CD4-positive, alpha-beta T cell (primary cell): ENCODE results near the gene SPIB. TPM values are rescaled to one million over a fixed set of nuclear protein-coding genes. Genes with fewer than 3 reads are reported as not detected.

Experiments used
- ATAC-seq: fragments of 200-7000 bp; cut with Tn5 transposase; one replicate; pipeline ENCODE4 v1.10.0; 2022; ENCODE audit warnings: mild to moderate bottlenecking; ENCODE audit not compliant: poor library complexity
- CTCF ChIA-PET: fragments of 350-600 bp; sonication (Branson Sonifier 250); formaldehyde crosslinking; loops from one replicate; lab custom pipeline; 2021; ENCODE audit warnings: antibody characterized with exemption, inconsistent platforms; lab: Charles Lee
- POLR2A ChIA-PET: fragments of 350-600 bp; sonication (Branson Sonifier 250); formaldehyde crosslinking; loops from one replicate; lab custom pipeline; 2021; ENCODE audit warnings: antibody characterized with exemption, inconsistent platforms; lab: Charles Lee
- DNase-seq, 14 experiments: peaks; one replicate each; pipeline ENCODE4 v3.0.0-alpha.2; 2013 to 2020; ENCODE audit warnings: mixed read lengths in 2 of 14
- H3K27ac ChIP-seq, 2 donors: one replicate each; pipeline versions ENCODE4 v1.5.1 to v1.7.0; 2013; ENCODE audit warnings: low read length in 2 of 2, low read depth in 1 of 2, mild to moderate bottlenecking in 1 of 2
- H3K27me3 ChIP-seq, 2 experiments: 1 replicate in 1 of 2; 2 replicates in 1 of 2; pipeline versions ENCODE4 v1.6.1 to v1.7.0; 2013; ENCODE audit warnings: low read length in 2 of 2, control low read depth in 1 of 2, mild to moderate bottlenecking in 1 of 2, moderate library complexity in 1 of 2; ENCODE audit not compliant: insufficient read depth in 2 of 2, control insufficient read depth in 1 of 2
- H3K36me3 ChIP-seq: one replicate; pipeline ENCODE4 v1.6.1; 2013; ENCODE audit warnings: low read length, control low read depth; ENCODE audit not compliant: insufficient read depth
- H3K4me1 ChIP-seq: one replicate; pipeline ENCODE4 v1.6.1; 2013; ENCODE audit warnings: low read length, control low read depth; ENCODE audit not compliant: insufficient read depth
- H3K4me3 ChIP-seq: one replicate; pipeline ENCODE4 v1.5.1; 2013; ENCODE audit warnings: mild to moderate bottlenecking, low read length, moderate library complexity
- H3K9me3 ChIP-seq, 2 experiments: 1 replicate in 1 of 2; 2 replicates in 1 of 2; pipeline versions ENCODE4 v1.6.1 to v1.7.0; 2013; ENCODE audit warnings: low read length in 2 of 2, mild to moderate bottlenecking in 2 of 2, control low read depth in 1 of 2, moderate library complexity in 1 of 2; ENCODE audit not compliant: control insufficient read depth in 1 of 2, insufficient read depth in 1 of 2
- H3K27ac Mint-ChIP-seq: one replicate; pipeline ENCODE4 v1.8.0; 2020; ENCODE audit warnings: mixed read lengths
- H3K27me3 Mint-ChIP-seq: one replicate; pipeline ENCODE4 v1.8.0; 2021; ENCODE audit warnings: mixed read lengths
- H3K36me3 Mint-ChIP-seq: one replicate; pipeline ENCODE4 v1.8.0; 2021; ENCODE audit warnings: low read depth, mixed read lengths
- H3K4me1 Mint-ChIP-seq: one replicate; pipeline ENCODE4 v1.8.0; 2021; ENCODE audit warnings: low read depth, mixed read lengths
- H3K4me3 Mint-ChIP-seq: one replicate; pipeline ENCODE4 v1.8.0; 2020; ENCODE audit warnings: mild to moderate bottlenecking, mixed read lengths
- H3K9me3 Mint-ChIP-seq: one replicate; pipeline ENCODE4 v1.8.0; 2020; ENCODE audit warnings: mixed read lengths
- intact Hi-C, 2 experiments: fragments of 100-400 bp; cut with DNase I in 1 of 2; cut with micrococcal nuclease in 1 of 2; formaldehyde crosslinking; loops; one replicate each; pipeline versions ENCODE4 v1.15.1 to v1.9.0; 2023 to 2025; cut with DNase I, micrococcal nuclease
- total RNA-seq, 174 experiments: library from RNA in 2 of 174; stranded (reverse) in 2 of 174; gene quantifications; one replicate each; pipeline ENCODE4 v1.2.3 and lab custom pipeline; 2021 to 2026
- TF ChIP-seq, protein P1 (sequence below): fragments of 200-600 bp; IDR thresholded peaks from one replicate; pipeline ENCODE4 v1.8.0; 2022; ENCODE audit warnings: antibody characterized with exemption, mild to moderate bottlenecking

The SPIB gene
- total RNA-seq, 2 experiments from 2014 or later: 0.42 to 0.52 TPM

DNA sequence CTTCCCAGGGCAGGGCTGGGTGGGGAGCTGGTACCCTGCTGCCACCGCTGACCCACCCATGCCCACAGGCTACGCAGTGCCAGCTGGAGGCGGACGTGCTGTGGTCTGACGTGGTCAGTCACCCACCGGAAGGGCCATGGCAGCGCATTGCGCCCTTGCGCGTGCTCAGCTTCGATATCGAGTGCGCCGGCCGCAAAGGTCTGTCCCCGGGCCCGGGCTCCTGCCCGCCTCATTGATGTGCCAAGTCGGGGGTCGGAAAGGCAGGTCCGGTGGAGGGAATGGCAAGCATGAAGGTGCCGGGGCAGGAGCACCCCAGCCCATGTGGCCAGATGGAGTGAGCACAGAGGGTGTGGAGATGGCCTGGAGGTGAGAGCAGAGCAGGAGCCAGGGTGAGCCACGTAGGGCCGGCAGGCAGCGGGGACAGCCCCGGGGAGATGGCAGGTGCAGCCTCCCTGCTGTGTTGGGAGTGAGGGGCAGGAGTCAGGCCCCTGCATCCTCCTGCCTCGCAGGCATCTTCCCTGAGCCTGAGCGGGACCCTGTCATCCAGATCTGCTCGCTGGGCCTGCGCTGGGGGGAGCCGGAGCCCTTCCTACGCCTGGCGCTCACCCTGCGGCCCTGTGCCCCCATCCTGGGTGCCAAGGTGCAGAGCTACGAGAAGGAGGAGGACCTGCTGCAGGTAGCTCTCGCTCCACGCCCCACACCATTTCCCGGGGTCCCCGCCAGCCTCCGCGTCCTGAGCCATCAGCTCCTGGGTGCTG is 16.0 kb upstream of the SPIB start:
- no peaks in the 10 kb centered on the region for H3K9me3 Mint-ChIP-seq
- Histone ChIP-seq H3K9me3 (no peaks in the 10 kb centered on the region), H3K4me1 (no peaks in the 10 kb centered on the region), H3K36me3 (peaks cover 26% of the 10 kb centered on the region), H3K27ac (no peak overlapping the region), H3K4me3 (no peak overlapping the region), H3K27me3 (no peaks in the 10 kb centered on the region)
- ATAC-seq: no peak
- no peaks in the 10 kb centered on the region for H3K4me1 Mint-ChIP-seq
- TF ChIP-seq, protein P1, sequence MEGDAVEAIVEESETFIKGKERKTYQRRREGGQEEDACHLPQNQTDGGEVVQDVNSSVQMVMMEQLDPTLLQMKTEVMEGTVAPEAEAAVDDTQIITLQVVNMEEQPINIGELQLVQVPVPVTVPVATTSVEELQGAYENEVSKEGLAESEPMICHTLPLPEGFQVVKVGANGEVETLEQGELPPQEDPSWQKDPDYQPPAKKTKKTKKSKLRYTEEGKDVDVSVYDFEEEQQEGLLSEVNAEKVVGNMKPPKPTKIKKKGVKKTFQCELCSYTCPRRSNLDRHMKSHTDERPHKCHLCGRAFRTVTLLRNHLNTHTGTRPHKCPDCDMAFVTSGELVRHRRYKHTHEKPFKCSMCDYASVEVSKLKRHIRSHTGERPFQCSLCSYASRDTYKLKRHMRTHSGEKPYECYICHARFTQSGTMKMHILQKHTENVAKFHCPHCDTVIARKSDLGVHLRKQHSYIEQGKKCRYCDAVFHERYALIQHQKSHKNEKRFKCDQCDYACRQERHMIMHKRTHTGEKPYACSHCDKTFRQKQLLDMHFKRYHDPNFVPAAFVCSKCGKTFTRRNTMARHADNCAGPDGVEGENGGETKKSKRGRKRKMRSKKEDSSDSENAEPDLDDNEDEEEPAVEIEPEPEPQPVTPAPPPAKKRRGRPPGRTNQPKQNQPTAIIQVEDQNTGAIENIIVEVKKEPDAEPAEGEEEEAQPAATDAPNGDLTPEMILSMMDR: no peak
- intact Hi-C loops: no loop called here
- ChIA-PET CTCF (interaction anchor here (1.1 kb wide), 1 partner anchor 34 kb away, joined by 3 read pairs; no protein-coding TSS in a partner anchor), POLR2A (interaction anchor here (1.6 kb wide), 1 partner anchor 18 kb away, joined by 5 read pairs; no protein-coding TSS in a partner anchor)
- H3K36me3 Mint-ChIP-seq: peaks cover 40% of the 10 kb centered on the region
- H3K27me3 Mint-ChIP-seq: no peaks in the 10 kb centered on the region
- H3K27ac Mint-ChIP-seq: no peak overlapping the region
- H3K4me3 Mint-ChIP-seq: no peak overlapping the region
- DNase-seq: no peak

DNA sequence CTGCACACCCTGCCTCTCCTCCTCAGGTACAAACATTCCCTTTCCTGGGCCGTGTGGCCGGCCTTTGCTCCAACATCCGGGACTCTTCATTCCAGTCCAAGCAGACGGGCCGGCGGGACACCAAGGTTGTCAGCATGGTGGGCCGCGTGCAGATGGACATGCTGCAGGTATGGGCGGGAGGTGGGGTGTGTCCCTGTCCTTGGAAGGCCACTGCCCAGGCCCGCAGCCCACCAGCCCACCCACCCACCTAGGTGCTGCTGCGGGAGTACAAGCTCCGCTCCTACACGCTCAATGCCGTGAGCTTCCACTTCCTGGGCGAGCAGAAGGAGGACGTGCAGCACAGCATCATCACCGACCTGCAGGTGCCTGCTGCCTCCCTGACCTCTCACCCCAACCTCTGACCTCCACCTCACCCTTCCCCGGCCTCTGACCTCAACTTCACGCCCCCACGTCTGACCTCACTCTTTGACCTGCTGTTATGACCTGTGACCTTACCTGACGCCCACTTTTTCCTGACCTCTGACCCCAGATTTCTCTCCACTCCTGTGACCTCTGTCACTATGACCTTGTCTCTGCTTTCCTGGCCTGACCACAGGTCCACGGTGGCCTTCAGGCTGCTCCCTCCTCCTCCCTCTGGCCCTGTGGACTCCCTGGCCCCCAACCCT is 12.4 kb upstream of the SPIB start:
- Mint-ChIP-seq H3K36me3 (peaks cover 45% of the 10 kb centered on the region), H3K27me3 (no peaks in the 10 kb centered on the region), H3K4me3 (no peak overlapping the region), H3K27ac (no peak overlapping the region), H3K4me1 (no peaks in the 10 kb centered on the region), H3K9me3 (no peaks in the 10 kb centered on the region)
- H3K4me1 ChIP-seq: no peaks in the 10 kb centered on the region
- ChIA-PET CTCF (no interaction called here), POLR2A (interaction anchor here (0.6 kb wide), 1 partner anchor 49 kb away, joined by 3 read pairs; no protein-coding TSS in a partner anchor)
- TF ChIP-seq, protein P1: no peak
- no peak overlapping the region for H3K4me3 ChIP-seq
- intact Hi-C loops: no loop called here
- no peaks in the 10 kb centered on the region for H3K27me3 ChIP-seq
- peaks cover 38% of the 10 kb centered on the region for H3K36me3 ChIP-seq
- DNase-seq: no peak
- no peak overlapping the region for H3K27ac ChIP-seq
- H3K9me3 ChIP-seq: no peaks in the 10 kb centered on the region
- no peak for ATAC-seq

DNA sequence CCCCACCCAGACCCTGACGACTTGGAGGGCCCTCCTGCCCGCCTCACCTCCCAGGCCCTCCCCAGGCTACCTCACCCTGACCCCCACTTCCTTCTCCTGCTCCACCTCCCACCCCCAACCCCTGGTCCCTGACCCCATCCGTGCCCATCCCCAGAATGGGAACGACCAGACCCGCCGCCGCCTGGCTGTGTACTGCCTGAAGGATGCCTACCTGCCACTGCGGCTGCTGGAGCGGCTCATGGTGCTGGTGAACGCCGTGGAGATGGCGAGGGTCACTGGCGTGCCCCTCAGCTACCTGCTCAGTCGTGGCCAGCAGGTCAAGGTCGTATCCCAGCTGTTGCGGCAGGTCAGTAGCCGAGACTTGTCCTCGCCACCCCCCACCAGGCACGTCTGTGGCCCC is 11.9 kb upstream of the SPIB start:
- ChIA-PET POLR2A (interaction anchor here (0.6 kb wide), 1 partner anchor 50 kb away, joined by 3 read pairs; no protein-coding TSS in a partner anchor), CTCF (interaction anchor here (0.7 kb wide), 1 partner anchor 50 kb away, joined by 3 read pairs; no protein-coding TSS in a partner anchor)
- no peaks in the 10 kb centered on the region for H3K9me3 ChIP-seq
- H3K27ac ChIP-seq: no peak overlapping the region
- H3K27me3 ChIP-seq: no peaks in the 10 kb centered on the region
- Mint-ChIP-seq H3K9me3 (no peaks in the 10 kb centered on the region), H3K27ac (no peak overlapping the region), H3K4me3 (no peak overlapping the region), H3K27me3 (no peaks in the 10 kb centered on the region), H3K36me3 (peaks cover 45% of the 10 kb centered on the region), H3K4me1 (no peaks in the 10 kb centered on the region)
- DNase-seq (no peak), ATAC-seq (no peak)
- H3K4me1 ChIP-seq: no peaks in the 10 kb centered on the region
- intact Hi-C loops: no loop called here
- H3K36me3 ChIP-seq: peaks cover 37% of the 10 kb centered on the region
- no peak overlapping the region for H3K4me3 ChIP-seq
- TF ChIP-seq, protein P1: no peak
